Activated CD4-positive, alpha-beta T cell treated with anti-CD3 and anti-CD28 coated beads for 1 hour (primary cell): ENCODE measurements around the gene PTPRN2.
"Not testable (repeated sequence)": the region's sequence is repeated elsewhere in the genome, so short reads cannot be mapped to it uniquely, and the experiment has no call there.

ENCODE experiments used
- DNase-seq: peaks from one replicate; pipeline ENCODE4 v3.0.0-alpha.2; 2020

PTPRN2 gene

GRCh38 chr7:158508802-158509385, 78.7 kb downstream of the PTPRN2 start:
- DNase-seq = no peak

GRCh38 chr7:158508321-158508720, 79.3 kb downstream of the PTPRN2 start:
- DNase-seq = not testable (repeated sequence)

GRCh38 chr7:158507917-158508316, 79.7 kb downstream of the PTPRN2 start:
- no peak for DNase-seq

- not testable (repeated sequence) for DNase-seq
Measured at GRCh38 chr7:158507175-158507574, 80.4 kb downstream of the PTPRN2 start.

- no peak for DNase-seq
Measured at GRCh38 chr7:158506626-158507025, 81.0 kb downstream of the PTPRN2 start.

GRCh38 chr7:158505683-158506082, 81.9 kb downstream of the PTPRN2 start:
- DNase-seq = no peak

GRCh38 chr7:158502068-158502750, 85.4 kb downstream of the PTPRN2 start:
- DNase-seq = no peak

- no peak for DNase-seq
Measured at GRCh38 chr7:158501393-158502067, 86.1 kb downstream of the PTPRN2 start.

- DNase-seq = no peak
Measured at GRCh38 chr7:158500651-158501052, 87.0 kb downstream of the PTPRN2 start.

- no peak for DNase-seq
Measured at GRCh38 chr7:158499082-158499455, 88.6 kb downstream of the PTPRN2 start.

- no peak for DNase-seq
Measured at GRCh38 chr7:158498443-158499081, 89.1 kb downstream of the PTPRN2 start.

- DNase-seq = no peak
Measured at GRCh38 chr7:158497627-158498026, 90.0 kb downstream of the PTPRN2 start.

- DNase-seq = no peak
Measured at GRCh38 chr7:158495786-158496185, 91.8 kb downstream of the PTPRN2 start.

GRCh38 chr7:158495216-158495615, 92.4 kb downstream of the PTPRN2 start:
- DNase-seq = no peak

- DNase-seq = no peak
Measured at GRCh38 chr7:158494643-158495042, 93.0 kb downstream of the PTPRN2 start.

- DNase-seq = no peak
Measured at GRCh38 chr7:158494162-158494586, 93.4 kb downstream of the PTPRN2 start.

GRCh38 chr7:158492367-158492764, 95.3 kb downstream of the PTPRN2 start:
- DNase-seq = no peak

GRCh38 chr7:158491094-158491493, 96.5 kb downstream of the PTPRN2 start:
- no peak for DNase-seq

GRCh38 chr7:158490171-158490782, 97.3 kb downstream of the PTPRN2 start:
- DNase-seq = no peak

GRCh38 chr7:158489462-158490155, 98.0 kb downstream of the PTPRN2 start:
- DNase-seq = no peak

GRCh38 chr7:158488181-158488971, 99.2 kb downstream of the PTPRN2 start:
- no peak for DNase-seq

GRCh38 chr7:158487631-158488151, 99.9 kb downstream of the PTPRN2 start:
- no peak for DNase-seq
